Right kidney (tissue), 1 donor: ENCODE measurements around the gene LARGE1.
"Not testable (repeated sequence)": the region's sequence is repeated elsewhere in the genome, so short reads cannot be mapped to it uniquely, and the experiment has no call there.

ENCODE experiments used
- DNase-seq: peaks from one replicate; pipeline ENCODE4 v3.0.0-alpha.2; 2016

LARGE1 gene

GRCh38 chr22:33474587-33474986, 445.7 kb downstream of the LARGE1 start:
- no peak for DNase-seq

DNA sequence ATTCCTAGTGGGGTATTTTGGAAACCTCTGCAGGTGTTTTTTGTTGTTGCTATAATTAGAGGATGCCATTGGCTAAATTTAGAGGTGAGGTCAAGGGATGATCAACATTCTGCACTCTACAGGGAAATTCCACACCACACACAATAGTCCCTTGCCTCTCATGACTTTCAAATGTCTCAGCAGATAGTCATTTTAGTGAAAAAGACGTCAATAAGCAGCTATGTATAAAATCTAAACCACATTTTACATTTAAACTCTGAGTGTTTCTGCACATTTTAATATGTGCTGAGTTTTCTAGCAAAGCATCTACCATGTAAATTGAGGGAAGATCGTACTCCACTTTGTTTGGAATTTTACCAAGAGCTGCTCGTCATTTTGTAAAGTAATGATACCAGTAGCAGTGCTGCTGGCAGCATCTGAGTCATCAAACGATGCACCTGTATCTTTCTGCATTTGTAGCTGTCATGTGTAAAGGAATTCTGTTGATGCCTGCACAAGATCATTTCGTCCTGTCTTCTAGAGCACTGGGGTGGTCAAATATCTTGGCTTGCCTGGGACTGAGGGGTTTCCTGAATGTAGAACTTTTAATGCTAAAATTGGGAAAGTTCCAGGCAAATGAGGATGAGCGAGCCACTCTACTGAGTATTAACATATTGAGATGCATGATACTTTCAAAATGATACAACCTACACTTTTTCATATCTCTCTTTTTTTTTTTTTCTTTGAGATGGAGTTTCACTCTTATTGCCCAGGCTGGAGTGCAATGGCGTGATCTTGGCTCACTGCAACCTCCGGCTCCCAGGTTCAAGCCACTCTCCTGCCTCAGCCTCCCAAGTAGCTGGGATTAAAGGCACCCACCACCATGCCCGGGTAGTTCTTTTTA, 447.6 kb downstream of the LARGE1 start:
- no peak for DNase-seq

- no peak for DNase-seq
Measured at GRCh38 chr22:33470456-33470855, 449.8 kb downstream of the LARGE1 start.

- DNase-seq = no peak
Measured at GRCh38 chr22:33467620-33468095, 452.6 kb downstream of the LARGE1 start.

GRCh38 chr22:33467080-33467479, 453.2 kb downstream of the LARGE1 start:
- no peak for DNase-seq

GRCh38 chr22:33465554-33465953, 454.7 kb downstream of the LARGE1 start:
- no peak for DNase-seq

GRCh38 chr22:33464698-33465097, 455.6 kb downstream of the LARGE1 start:
- DNase-seq = no peak

DNA sequence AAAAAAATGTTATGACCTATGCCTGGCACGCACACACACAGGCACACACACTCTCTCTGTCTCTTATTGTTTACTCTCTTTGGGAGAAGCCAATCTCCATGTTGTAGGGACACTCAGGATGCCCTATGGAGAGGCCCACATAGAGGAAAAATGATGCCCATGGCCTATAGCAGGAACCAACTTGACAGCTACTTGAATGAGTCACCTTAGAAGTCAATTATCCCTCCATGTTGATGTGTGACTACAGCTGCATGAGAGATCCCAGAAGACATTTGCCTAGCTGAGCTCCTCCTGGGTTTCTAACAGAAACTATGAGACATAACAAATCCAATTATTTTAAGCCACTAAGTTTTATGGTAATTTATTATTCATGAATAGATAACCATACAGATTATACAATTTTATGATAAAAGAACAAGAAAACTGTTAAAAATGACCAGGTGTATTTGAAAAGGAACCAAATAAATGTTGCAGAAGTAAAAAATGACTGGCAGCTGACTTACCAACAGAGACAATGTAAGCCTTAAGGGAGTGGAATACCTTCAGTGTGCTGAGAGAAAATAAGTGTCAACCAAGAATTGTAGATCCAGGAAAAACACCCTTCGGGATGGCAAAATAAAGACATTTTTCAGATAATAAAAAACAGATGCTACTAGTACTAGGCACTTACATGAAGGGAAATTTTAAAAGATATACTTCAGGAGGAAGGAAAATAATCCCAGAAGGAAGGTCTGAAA, 458.4 kb downstream of the LARGE1 start:
- DNase-seq = no peak

DNA sequence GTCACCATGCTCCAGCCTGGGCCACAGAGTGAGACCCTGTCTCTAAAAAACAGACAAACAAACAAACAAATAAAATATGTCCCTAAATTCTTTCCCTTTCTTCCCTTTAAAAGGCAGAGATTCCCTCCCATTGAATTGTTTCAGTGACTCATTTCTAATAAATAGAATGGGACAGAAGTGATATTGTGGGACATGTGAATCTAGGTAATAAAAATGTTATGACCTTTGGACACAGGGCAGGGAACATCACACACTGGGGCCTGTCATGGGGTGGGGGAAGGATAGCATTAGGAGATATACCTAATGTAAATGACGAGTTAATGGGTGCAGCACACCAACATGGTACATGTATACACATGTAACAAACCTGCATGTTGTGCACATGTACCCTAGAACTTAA, 459.0 kb downstream of the LARGE1 start:
- not testable (repeated sequence) for DNase-seq

- no peak for DNase-seq
Measured at GRCh38 chr22:33459137-33459536, 461.1 kb downstream of the LARGE1 start.

DNA sequence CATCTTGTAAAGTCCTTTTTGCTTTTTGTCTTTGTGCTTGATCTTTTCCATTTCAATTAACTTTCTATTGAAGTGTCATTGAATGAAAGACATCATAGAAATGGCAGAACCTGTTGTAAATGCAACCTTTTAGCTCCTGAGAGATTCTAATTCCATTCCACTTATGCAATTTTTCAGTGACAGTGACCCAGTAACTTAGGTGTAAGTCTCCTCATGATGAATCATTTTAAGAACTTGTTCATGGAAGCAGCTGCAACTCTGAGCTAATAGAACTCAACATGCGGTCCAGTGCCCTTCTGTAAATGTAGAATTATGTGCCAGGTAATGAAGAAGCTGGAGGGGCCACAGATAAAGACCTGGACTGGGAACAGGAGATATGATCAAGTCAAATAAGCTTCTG, 463.8 kb downstream of the LARGE1 start:
- DNase-seq = no peak

GRCh38 chr22:33455036-33455435, 465.2 kb downstream of the LARGE1 start:
- no peak for DNase-seq

- DNase-seq = no peak
Measured at GRCh38 chr22:33451866-33452469, 468.3 kb downstream of the LARGE1 start.

DNA sequence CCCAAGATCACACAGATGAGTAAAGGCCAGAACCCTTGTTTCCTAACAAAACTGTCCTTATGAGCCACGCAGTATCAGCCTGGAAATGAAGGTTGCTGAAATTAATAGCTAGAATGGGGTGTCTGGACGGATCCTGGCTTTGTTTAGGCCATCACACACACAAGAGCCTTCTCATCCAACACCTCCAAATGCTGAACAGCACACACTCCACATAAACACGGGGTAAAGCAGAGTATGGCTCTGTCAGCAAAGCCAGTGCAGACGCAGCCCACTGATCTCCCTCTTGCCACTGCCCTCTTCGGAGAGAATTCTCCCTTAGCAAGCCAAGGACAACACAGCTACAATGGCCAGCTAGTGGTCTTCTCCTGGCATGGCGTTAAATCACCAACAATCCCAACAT, 469.5 kb downstream of the LARGE1 start:
- DNase-seq = no peak

- no peak for DNase-seq
Measured at GRCh38 chr22:33447733-33448132, 472.5 kb downstream of the LARGE1 start.

DNA sequence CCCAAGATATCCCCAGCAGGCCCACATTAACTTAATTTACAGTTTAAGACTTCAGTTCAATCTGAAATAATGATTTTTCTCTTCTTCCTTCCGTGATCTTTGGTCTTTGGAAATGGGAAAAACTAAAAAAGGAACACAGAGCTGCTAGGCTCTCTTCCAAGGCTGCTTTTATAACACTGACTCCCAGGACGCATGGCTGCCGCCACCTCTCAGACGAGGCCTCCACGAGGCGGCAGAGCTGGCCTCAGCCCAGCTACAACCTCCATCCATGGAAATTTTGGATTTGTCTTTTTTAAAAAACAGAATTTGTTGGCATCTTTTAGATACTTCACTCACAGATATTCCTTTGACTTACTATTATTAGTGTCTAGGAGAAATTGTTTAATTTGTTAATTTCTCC, 476.6 kb downstream of the LARGE1 start:
- no peak for DNase-seq

- DNase-seq = no peak
Measured at GRCh38 chr22:33440756-33441155, 479.5 kb downstream of the LARGE1 start.

GRCh38 chr22:33438273-33438672, 482.0 kb downstream of the LARGE1 start:
- DNase-seq = no peak

- no peak for DNase-seq
Measured at GRCh38 chr22:33431300-33431699, 489.0 kb downstream of the LARGE1 start.

DNA sequence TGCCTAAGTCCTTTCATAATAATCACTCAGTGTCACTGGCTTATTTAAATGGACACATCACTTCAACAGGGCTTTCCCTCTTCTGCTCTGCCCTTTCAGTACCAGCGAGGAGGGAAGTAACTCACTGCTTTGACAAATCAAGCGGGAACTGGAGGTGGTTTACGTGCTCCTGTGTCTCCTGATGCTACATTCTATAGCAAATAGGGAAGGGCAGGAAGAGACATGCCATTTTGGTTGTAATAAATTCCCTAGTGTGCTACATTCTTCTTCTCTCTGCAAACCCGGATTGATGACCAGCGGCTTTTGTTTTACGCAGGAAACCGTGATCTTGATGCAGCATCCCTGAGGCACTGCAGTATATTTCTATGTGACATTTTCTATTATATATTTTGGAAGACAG, 491.0 kb downstream of the LARGE1 start:
- DNase-seq = no peak

DNA sequence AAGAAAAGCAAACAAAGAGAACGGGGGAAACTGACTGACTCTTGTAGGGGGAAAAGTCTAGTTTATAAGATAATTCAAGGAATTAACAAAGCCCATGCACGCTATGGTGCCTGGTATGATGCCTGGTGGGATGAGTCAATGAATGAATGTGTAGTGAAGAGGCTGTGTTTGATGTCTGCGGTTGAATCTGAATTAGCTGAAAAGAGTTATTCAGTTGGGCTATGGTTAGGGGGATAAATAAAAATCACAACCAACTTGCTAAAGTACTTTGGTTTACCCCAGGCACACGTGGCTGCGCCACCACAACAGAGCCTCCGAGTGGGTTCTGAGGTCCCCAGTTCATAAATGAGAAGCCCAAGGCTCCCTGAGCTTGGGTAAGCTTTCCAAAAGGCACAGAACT, 492.8 kb downstream of the LARGE1 start:
- DNase-seq = no peak

DNA sequence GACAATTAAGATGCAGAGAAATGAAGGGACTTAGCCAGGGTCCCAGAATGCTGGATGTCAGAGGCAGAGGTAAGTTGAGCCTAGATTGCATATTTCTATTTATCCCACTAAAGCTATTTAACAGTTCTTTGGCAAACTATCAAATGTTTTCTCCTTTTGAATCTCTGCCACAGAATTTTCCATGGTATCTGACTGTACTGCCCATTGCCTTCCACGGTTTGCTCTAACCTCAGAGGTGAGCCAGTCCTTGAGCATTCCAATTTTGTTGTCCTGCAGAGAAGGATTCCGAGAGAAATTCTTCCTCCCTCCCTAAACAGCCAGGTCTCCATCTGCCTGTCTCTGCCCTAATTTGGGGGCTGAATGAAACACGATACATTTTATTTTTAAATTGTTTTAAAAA, 493.8 kb downstream of the LARGE1 start:
- no peak for DNase-seq

DNA sequence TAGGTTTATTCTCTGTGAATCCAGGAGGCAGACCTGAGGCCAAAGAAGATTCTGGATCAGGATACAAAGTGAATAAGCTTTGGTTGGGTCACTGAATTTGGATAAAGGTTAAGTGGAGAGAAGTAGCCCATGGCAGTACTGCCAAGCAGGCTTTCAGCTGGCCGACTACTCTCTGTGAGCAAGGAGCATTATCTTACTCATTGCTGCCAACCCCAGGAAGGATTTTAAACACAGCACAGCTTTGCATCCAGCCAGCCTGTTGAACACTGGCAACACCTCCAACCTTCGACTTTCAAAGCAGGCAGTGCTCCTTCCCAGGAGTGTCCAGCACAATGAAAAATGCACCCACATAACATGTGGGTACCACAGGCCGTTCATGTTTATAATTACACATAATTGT, 498.4 kb downstream of the LARGE1 start:
- no peak for DNase-seq
